Endothelial cell of umbilical vein (primary cell): ENCODE data around the gene AVPR2. TPM values are rescaled to one million over a fixed set of nuclear protein-coding genes. Genes with fewer than 3 reads are reported as not detected.

Experiments used
- BruUV-seq: library from RNA; stranded (reverse); fragments of 400-500 nt; replicated peaks from 2 replicates; lab custom pipeline; 2021; lab: Mats Ljungman, UMichigan
- CTCF ChIA-PET: fragments of 300-600, 350-600 bp; sonication (Branson Sonifier 250); formaldehyde crosslinking; loops from one replicate; lab custom pipeline; 2021; ENCODE audit warnings: antibody characterized with exemption, inconsistent platforms; lab: Charles Lee
- POLR2A ChIA-PET: fragments of 300-600, 350-600 bp; sonication (Branson Sonifier 250); formaldehyde crosslinking; loops from one replicate; lab custom pipeline; 2021; ENCODE audit warnings: antibody characterized with exemption, inconsistent platforms; lab: Charles Lee
- DNase-seq: peaks from one replicate; pipeline ENCODE4 v3.0.0-alpha.2; 2011; ENCODE audit warnings: low read depth, low spot score
- FAIRE-seq: peaks from 2 replicates; lab custom pipeline; 2011; peaks lifted over from hg19 to GRCh38; lab: Jason Lieb, UNC
- H2AFZ ChIP-seq: 2 replicates; pipeline ENCODE4 v1.6.0; 2012; ENCODE audit warnings: low read depth, low read length, control low read depth, inconsistent platforms
- H3K27ac ChIP-seq: 2 replicates; pipeline ENCODE4 v1.5.1; 2011; ENCODE audit warnings: low read depth, mild to moderate bottlenecking, control low read depth, low read length, moderate library complexity; ENCODE audit not compliant: insufficient read depth
- H3K27me3 ChIP-seq, 2 experiments: 2 replicates each; pipeline versions ENCODE4 v1.6.0 to v1.6.1; 2011; ENCODE audit warnings: low read length in 2 of 2, mixed read lengths in 1 of 2; ENCODE audit not compliant: control insufficient read depth in 2 of 2, insufficient read depth in 2 of 2
- H3K36me3 ChIP-seq, 2 experiments: 2 replicates in 1 of 2; 3 replicates in 1 of 2; pipeline ENCODE4 v1.5.1; 2011; ENCODE audit warnings: low read length in 2 of 2, mild to moderate bottlenecking in 1 of 2, moderate library complexity in 1 of 2; ENCODE audit not compliant: control insufficient read depth in 2 of 2, insufficient read depth in 2 of 2; ENCODE audit errors: extremely low read depth in 1 of 2
- H3K4me1 ChIP-seq: 3 replicates; pipeline ENCODE4 v1.5.1; 2011; ENCODE audit warnings: mild to moderate bottlenecking, low read length; ENCODE audit not compliant: control insufficient read depth, insufficient read depth; ENCODE audit errors: extremely low read depth
- H3K4me2 ChIP-seq: 2 replicates; pipeline ENCODE4 v1.6.1; 2011; ENCODE audit warnings: low read length, control low read depth, mixed read lengths; ENCODE audit not compliant: insufficient read depth
- H3K4me3 ChIP-seq, 3 experiments: fragments of 200-600 bp in 1 of 3; sonication (generic), shearing (Covaris generic) in 1 of 3; replicated peaks in 1 of 3; 2 replicates each; pipeline ENCODE4 v1.5.1; 2011 to 2016; ENCODE audit warnings: control low read depth in 3 of 3, low read length in 3 of 3, mild to moderate bottlenecking in 2 of 3, inconsistent platforms in 1 of 3, low read depth in 1 of 3, moderate library complexity in 1 of 3; ENCODE audit not compliant: insufficient read depth in 1 of 3
- H3K79me2 ChIP-seq: 2 replicates; pipeline ENCODE4 v1.6.0; 2012; ENCODE audit warnings: low read length, inconsistent platforms; ENCODE audit not compliant: control insufficient read depth, insufficient read depth
- H3K9ac ChIP-seq: replicated peaks from 2 replicates; pipeline ENCODE3; 2011; ENCODE audit warnings: low read length, control low read depth; ENCODE audit not compliant: insufficient read depth; ENCODE audit errors: extremely low read depth
- H3K9me1 ChIP-seq: replicated peaks from 3 replicates; pipeline ENCODE4 v1.6.0; 2011; ENCODE audit warnings: mild to moderate bottlenecking, low read length; ENCODE audit not compliant: control insufficient read depth, insufficient read depth; ENCODE audit errors: extremely low read depth
- H3K9me3 ChIP-seq: replicated peaks from 2 replicates; pipeline ENCODE4 v1.5.1; 2012; ENCODE audit warnings: low read length, inconsistent platforms; ENCODE audit not compliant: control insufficient read depth, insufficient read depth
- H4K20me1 ChIP-seq: replicated peaks from 2 replicates; pipeline ENCODE3; 2011; ENCODE audit warnings: mild to moderate bottlenecking, low read length; ENCODE audit not compliant: control insufficient read depth, insufficient read depth; ENCODE audit errors: extremely low read depth
- CTCF ChIP-seq, 2 donors: IDR thresholded peaks; 1 replicate in 1 of 2; 2 replicates in 1 of 2; pipeline ENCODE4 v1.5.1; 2011; ENCODE audit warnings: low read length in 2 of 2, mild to moderate bottlenecking in 2 of 2, moderate library complexity in 2 of 2, control low read depth in 1 of 2, inconsistent platforms in 1 of 2, low read depth in 1 of 2; ENCODE audit not compliant: insufficient read depth in 1 of 2; ENCODE audit errors: extremely low read depth in 1 of 2
- EZH2 ChIP-seq: IDR thresholded peaks from 2 replicates; pipeline ENCODE4 v1.6.1; 2012; ENCODE audit warnings: borderline replicate concordance, low read depth, mild to moderate bottlenecking, moderate library complexity, low read length, inconsistent platforms; ENCODE audit not compliant: severe bottlenecking
- FOS ChIP-seq: IDR thresholded peaks from 2 replicates; pipeline ENCODE4 v1.6.1; 2011; ENCODE audit warnings: mild to moderate bottlenecking, low read length, moderate library complexity, borderline replicate concordance; ENCODE audit not compliant: insufficient read depth
- GATA2 ChIP-seq: IDR thresholded peaks from 2 replicates; pipeline ENCODE4 v1.7.0; 2011; ENCODE audit warnings: low read depth, mild to moderate bottlenecking, moderate library complexity, mixed read lengths, low read length; ENCODE audit not compliant: insufficient read length, insufficient read depth
- JUN ChIP-seq: IDR thresholded peaks from 2 replicates; pipeline ENCODE4 v1.6.1; 2011; ENCODE audit warnings: borderline replicate concordance, low read depth; ENCODE audit not compliant: insufficient read length, insufficient read depth
- MAX ChIP-seq: IDR thresholded peaks from 2 replicates; pipeline ENCODE4 v1.6.1; 2011; ENCODE audit not compliant: insufficient read depth, insufficient read length
- MYC ChIP-seq: IDR thresholded peaks from one replicate; pipeline ENCODE4 v1.6.1; 2011; ENCODE audit warnings: mild to moderate bottlenecking, low read depth, low read length
- POLR2A ChIP-seq: IDR thresholded peaks from 2 replicates; pipeline ENCODE4 v1.6.1; 2012; ENCODE audit warnings: low read depth, mild to moderate bottlenecking, control low read depth, low read length
- POLR2AphosphoS5 ChIP-seq: IDR thresholded peaks from 2 replicates; pipeline ENCODE4 v1.6.1; 2012; ENCODE audit warnings: low read depth, mild to moderate bottlenecking, control low read depth, low read length, moderate library complexity; ENCODE audit not compliant: insufficient read depth
- dilution Hi-C: fragments of 300-500 bp; cut with MboI; formaldehyde crosslinking; loops from one replicate; pipeline ENCODE4 v1.15.0; 2019; ENCODE audit warnings: low sequenced_read_pairs; ENCODE audit not compliant: extremely low pct_ligation_motif_present
- intact Hi-C: fragments of 100-400 bp; cut with micrococcal nuclease; formaldehyde crosslinking; loops from one replicate; pipeline ENCODE4 v1.10.0; 2022
- polyA plus RNA-seq, 4 experiments: library from polyadenylated mRNA; depleted of rRNA in 3 of 4; stranded (reverse) in 3 of 4; unstranded in 1 of 4; fragments of >200 nt; gene quantifications; 2 replicates each; pipeline versions ENCODE4 v1.2.1 to v1.2.3, GENCODE V29; 2011 to 2012; ENCODE audit warnings: missing spikeins in 1 of 4
- total RNA-seq: library from RNA; stranded (reverse); gene quantifications from 2 replicates; pipeline ENCODE4 v1.2.3, GENCODE V29; 2021

The AVPR2 gene
- total and polyA plus RNA-seq, 2 donors (not counting 3 experiments of a cell fraction or from before 2014, with no cell fraction given), result not detected

- ChIA-PET POLR2A (no interaction called here), CTCF (no interaction called here)
- no TSS peak for BruUV-seq
- Histone ChIP-seq H3K9ac (no peak overlapping the region), H3K9me1 (no peaks in the 10 kb centered on the region), H3K27me3 (peaks cover 29 to 38% of the 10 kb centered on the region in 2 experiments), H3K4me3 (no peak overlapping the region), H4K20me1 (no peaks in the 10 kb centered on the region), H3K4me2 (no peak overlapping the region), H2AFZ (no peak overlapping the region), H3K79me2 (no peaks in the 10 kb centered on the region), H3K4me1 (no peaks in the 10 kb centered on the region), H3K27ac (no peak overlapping the region), H3K36me3 (no peaks in the 10 kb centered on the region), H3K9me3 (no peaks in the 10 kb centered on the region)
- dilution Hi-C loops (no loop called here), intact Hi-C loops (loop anchor here (10.0 kb wide), 1 partner anchor 69 kb away; no protein-coding TSS in a partner anchor)
- DNase-seq (no peak), FAIRE-seq (no peak)
- TF ChIP-seq POLR2A (no peak), CTCF (IDR thresholded peaks at IDR 0.05; ENCODE audit: extremely low read depth in 1 of 2, insufficient read depth in 1 of 2, low read depth in 1 of 2, low read length in 2 of 2) (no peak), MAX (no peak), GATA2 (no peak), JUN (no peak), FOS (no peak), EZH2 (no peak), MYC (no peak), POLR2AphosphoS5 (no peak)
These were observed 21.2 kb upstream of the AVPR2 start for GRCh38 chrX:153883163-153883843.
